DMS79 (cell line): ENCODE measurements around the gene NTM.

Experiments
- DNase-seq: peaks from one replicate; lab custom pipeline; 2025; lab: John Stamatoyannopoulos, UW

NTM gene

DNA sequence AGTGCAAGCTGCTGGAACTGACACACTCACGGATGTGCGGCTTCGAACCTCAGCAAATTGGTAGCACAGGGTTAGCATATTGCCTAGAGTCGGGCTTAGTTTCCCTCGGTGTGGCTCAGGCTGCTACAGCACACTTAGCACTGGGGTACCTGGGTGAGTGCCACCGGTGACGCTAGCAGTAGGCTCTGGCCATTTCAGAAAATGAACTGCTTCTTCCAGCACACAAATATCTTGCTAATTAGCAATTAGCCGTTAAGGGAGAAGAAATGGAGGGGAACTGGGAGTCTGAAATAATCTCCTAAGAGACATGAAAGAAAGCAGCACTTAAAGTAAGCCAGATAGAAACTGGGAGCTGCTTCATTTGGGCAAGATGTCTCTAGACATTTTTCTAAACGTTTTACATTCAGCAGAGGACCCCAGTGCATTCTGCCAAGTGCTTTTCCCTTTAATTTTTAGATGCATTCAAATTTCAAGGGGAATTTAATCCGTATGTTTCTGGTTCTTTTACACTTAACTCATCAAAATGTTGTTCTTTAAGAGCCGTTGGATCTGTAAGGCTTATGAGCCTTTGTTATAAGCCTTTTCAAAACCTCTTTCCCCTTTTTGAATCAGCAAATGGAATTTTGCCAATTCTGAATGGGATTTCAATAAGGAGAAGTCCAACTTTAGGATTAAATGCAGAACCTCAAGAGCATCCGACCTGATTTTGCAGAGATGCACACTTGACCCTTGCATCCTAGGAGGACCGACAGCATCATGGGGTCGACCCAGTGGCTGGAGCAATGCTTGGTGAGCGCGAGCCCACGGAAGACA is 708.1 kb downstream of the NTM start:
- DNase-seq, result peak; percentile 28

DNA sequence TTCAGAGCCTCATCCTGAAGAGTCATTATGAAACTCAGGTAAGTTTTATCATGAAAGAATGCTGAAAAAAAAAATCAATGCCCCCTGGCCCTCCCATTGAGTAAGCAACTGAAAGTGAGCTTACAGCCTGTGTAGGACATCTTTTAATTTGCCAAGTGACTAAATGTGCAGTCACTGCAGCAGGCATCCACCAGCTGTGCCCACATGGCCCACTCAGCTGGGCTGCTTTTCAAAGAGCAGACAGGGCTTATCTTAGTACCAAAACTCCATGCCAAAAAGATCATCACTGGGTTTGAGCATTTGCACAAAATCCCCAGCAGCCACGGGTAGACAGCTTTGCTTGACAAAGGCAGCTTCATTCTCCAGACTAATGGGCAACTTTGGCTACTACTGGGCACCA is 709.7 kb downstream of the NTM start:
- no peak for DNase-seq

DNA sequence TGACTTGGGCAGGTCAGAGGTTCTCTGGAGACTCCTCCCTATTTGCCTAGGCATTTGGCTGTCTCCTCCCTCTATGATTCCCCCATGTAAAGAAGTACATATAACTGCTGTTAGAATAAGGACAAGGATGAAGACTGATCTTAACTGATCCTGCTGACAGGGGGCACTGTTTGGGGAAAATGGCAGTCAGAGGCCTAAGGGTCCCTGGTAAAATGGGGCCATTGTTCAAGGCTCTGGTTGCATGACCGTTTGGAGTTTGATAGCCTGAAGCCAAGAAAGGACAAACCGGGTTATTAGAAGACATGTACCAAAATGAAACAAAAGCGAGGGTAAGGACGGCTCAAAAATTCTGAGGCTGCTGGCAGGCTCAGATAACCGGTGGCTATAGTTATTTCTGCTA is 712.2 kb downstream of the NTM start:
- no peak for DNase-seq

DNA sequence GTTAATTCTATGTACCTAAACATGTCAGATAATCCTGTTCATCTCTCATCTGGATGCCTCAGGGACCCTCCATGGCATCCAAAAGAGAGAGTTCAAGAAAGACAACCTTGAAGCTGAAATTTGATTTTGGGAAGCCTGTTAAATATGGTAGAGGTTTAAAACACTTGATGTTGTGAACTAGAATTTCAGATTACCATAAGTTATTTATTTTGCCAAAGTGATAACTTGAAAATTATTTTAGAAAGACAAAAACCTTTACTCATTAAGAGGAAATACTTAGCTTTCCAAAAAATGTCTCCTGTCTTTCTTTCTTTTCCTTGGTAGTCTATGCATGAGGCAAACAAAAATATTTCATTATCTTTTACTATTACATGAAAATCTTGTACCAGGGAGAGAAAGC is 714.0 kb downstream of the NTM start:
- DNase-seq, result no peak

DNA sequence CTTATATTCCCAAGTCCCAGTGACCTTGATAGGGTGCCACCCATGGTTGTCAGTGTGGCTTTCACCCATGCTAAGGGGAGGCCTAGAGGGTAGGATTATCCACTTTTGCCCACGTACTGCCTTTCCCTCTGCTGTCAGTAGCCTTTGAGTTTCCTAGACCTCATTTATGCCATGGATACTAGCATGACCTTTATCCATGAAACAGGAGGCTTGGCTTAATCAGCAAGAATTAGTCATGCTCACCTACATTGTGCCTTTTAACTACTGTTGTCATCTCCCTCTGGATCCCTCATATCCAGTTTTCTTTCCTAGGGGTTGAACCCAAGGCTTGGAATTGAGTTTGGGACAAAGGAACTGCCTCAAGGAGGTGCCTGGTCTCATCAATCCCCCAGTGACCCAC is 716.7 kb downstream of the NTM start:
- no peak for DNase-seq

DNA sequence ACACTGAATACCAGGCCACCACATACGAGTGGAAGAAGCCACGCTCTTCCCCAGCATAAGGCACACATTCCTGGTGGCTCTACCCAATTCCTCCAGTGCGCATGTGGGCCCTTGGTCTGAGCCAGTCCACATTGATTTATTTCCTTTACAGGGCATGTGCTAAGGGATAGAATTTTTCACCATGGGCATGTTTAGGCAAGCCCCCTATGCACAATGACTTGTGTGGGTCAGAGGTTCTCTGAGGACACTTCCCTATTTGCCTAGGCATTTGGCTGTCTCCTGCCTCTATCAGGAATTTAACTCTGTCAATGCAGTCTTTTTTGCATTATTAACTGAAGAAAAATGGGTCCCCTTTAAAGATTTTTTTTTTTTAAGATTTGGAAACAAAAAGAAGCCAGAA is 718.1 kb downstream of the NTM start:
- DNase-seq, result no peak

DNA sequence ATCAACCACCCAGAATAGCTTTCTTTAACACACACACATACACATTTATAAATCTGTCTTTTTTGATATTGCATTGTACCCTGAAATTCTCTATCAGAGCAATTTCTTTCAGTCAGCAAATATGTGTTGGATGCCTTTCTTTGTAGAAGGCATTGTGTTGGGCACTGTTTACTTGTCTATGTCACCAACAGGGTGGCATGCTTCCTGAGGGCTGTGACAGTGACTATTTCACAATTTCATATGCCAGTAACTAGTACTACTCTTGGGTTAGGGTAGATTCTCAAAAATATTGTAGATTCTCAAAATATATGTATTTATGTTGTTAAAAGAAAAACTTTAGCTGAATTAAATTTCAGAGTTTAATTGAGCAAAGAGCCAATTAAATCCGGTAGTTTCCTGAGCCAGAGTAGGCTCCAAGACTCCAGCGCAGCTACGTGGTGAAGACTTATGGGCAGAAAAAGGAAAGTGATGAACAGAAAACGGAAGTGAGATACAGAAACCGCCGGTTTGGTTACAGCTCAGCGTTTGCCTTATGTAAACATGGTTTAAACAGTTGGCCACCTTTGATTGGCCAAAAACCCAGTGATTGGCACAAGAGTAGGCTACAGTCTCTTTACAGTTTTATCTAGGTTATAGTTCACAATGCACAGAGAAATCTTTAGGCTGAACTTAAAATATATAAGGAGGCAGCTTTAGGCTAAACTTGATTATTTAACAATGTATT is 723.3 kb downstream of the NTM start:
- DNase-seq, result no peak

DNA sequence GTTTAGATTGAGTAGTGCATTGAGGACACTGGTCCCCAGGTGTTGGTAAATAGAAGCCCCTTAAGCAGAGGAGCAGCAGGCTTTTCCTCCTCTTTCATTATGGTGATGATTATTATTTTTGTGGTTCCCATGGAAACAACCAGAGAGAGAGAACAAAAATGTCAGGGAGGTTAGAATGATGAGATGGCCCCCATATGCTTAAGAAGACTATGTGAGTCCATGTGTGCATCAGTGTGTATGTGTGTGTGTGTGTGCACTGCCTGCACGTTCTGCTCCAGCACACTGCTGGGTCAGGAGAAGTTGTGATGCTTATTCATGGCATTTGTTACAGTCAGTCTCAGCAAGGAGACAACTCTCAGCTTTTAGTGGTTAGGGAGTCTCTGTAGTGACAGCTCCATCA is 724.2 kb downstream of the NTM start:
- no peak for DNase-seq

DNA sequence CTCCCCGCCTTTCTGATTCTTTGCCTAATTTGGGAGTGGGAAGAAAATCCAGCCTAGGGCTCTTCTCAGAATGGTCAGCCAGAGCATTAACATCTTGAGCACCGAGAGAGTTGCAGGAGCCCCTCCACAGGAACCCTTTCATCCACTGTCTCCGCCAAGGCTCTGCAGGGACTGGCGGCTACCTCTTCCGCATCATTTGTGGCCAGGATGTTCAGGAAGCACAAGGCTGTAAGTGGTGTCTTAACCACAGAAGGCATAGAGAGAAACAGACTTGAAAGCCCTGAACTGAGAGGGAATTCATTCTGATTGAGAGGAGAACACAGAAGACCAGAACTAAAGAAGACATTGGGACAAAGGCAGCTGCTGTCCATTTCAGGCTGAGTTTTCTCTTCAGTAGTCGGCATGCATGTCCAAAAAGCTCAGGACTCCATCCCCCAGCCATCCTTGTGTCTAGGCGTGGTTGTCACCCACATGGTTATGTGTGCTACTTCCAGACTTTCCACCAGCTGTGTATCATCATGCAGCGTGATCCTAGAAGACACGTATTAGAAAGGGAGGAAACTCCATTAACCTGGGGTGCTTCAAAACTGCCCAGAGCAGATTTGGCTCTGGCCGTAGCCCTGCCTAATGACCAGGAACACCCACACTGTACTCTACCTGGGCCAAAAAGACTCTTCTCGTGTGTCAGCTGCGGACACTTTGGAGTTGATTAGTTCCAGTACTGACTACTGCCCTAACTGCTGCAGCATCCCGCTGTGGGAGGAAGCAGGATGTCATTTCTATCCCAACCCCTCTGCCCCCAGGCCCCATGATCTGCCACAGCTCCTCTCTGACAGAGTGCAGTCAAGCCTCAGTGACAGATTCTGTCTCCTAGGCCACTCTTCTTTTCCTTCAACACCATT is 725.1 kb downstream of the NTM start:
- no peak for DNase-seq

DNA sequence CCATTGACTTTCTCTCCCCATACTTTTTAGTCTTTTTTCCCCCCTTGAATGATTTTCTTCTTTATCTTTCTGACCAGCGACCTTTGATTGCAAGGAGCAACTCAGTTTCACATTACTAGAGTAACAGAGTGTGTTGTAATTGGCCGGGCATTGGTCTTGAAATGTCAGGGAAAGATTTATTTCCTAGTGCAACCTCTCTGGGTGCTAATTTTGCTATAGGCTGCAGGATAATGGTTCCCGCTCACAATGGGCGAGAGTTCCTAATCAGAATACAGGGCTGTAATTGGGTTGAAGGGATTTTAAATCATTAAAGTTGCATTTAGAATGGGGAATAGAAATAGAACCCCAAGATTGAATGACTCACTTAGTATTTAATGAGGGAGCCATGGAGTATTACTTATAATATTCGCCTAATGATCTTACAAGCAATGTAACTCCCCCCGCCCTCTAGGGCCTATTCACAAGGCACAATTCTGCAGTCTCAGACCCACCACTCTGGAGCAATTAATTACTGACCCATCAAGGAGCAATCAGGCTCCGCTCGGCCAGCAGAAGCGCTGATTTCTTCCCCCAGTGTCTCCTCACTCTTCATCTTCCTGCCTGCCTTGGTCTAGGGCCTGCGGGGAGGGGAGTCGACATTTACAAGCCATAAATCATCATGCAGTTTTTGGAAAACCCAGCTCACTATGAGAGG is 725.9 kb downstream of the NTM start:
- no peak for DNase-seq

DNA sequence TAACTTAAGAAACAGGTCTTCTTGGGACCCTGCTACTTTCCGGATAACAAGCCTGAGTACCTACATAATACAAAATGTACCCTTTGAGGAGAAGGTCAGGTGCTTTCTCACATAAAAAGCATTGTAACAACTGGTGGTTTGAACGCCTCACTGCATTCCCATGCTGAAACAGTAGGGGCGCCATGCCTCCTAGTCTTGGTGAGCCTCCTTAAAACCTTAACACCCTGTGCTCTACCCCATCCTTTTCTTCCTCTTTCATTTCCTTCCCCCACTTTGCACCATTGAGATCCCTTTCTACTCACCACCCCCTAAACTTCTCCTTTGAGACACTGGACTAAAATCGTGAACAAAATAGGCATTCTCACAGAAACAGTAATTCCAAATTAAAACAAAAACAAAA is 729.3 kb downstream of the NTM start:
- DNase-seq, result no peak

DNA sequence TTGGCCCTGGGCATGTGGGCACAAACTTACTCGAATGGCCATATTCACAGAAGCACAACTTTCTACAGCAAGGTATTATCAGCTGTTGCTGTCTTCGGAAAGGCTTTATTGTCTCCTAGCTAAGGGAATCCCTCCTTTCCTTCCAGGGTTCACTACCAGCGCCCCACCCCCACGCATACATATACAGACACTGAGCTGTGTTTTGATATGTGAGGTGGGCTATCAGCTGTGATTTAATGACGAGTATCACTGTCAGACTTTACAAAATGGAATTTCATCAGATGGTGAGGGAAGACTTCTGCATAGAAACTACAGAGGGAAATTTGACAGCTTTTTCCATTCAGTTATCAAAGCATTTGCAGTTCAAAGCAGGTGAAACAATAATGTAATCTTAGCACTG is 730.2 kb downstream of the NTM start:
- no peak for DNase-seq

DNA sequence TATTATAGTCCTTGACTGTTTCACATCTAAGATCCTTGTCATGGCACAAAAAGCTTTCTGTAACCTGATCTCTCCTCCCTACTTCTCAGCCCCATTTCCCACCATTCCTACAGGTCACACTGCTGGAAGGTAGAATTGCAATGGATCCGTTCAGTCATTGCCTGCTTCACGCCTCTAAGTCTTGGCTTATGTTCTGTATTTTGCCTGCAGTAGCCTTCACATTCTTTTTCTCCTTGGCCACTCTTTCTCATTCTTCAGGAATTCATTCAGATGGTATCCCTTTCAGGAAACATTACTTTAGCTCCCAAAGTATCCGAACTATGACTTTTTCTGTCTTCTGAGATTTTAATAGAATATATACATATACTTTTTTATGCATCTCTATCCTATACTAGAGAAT is 731.5 kb downstream of the NTM start:
- no peak for DNase-seq

DNA sequence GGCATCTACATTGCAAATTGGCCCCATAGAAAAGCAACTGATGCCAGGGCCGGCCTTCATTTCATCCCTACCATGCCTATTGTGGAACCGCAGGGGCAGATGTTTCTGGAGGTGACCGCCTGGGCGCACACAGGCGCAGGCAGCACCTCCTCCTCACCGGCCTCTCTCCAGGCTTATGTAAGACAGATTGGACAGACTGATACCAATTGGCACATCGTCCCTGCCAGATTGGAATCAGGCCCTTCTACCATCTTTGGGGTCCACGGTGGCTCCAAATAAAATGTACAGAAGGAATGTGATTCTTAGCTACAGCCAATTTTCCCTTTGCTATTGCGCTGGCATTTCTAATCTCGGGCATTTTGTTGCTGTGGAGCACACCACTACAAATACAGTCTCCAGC is 732.6 kb downstream of the NTM start:
- DNase-seq, result no peak

DNA sequence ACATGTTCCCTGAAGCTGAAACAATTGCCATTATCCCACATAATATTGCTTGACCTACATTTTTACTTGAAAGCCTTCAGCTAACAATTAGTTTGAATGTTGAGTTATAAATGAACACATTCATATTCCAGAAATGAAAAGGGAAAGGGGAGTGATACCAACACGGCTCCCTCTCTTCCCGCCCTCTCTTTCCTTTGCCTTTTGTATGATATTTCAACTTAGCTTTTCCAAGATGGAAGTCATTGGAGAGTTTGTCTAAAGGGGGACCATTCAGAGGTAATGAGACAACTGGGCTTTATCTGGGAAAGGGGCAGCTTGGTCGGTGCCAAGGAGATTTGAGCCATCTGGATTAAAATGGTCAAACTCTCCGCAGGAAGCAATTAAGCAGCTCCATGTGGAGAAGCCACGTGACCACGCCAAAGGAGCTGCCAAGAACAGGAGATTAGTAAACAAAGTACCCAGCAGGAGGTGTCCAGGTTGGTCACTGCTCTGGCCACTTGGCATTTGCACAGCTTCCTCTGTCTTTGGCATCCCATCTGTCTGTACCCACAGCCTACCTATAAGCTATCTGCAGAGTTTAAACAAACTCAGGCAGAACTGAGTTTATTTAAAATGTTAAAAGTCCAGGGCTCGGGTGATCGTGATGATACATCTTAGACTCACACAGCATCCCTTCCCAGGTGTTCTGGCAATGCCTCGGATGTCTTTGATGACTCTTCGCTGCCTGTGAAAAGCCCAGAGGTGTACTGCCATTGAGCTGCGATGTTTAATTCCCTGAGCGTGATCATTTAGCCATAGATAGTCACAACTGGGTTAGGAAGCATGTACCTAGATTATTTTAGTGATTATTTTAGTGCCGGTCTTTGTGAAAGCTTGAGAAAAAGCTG is 735.9 kb downstream of the NTM start:
- no peak for DNase-seq

DNA sequence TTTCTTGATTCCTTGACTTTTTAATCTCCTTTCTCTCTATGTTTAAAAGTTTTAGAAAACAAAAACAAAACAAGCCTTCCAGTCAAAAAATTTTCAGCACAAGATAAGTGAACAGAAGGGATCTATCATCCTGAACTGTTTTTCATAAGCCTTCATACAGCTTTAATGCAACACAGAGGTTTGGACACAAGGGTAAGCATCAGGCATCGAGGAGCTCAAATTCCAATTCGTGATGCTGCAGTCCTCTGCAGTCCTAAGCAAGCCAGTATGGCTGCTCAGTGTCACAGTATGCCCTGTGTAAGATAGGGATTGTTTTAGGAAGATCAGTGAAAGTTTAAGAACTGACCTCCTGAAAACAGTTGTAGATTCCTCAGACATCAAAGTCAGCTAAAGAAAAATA is 740.9 kb downstream of the NTM start:
- DNase-seq, result no peak

DNA sequence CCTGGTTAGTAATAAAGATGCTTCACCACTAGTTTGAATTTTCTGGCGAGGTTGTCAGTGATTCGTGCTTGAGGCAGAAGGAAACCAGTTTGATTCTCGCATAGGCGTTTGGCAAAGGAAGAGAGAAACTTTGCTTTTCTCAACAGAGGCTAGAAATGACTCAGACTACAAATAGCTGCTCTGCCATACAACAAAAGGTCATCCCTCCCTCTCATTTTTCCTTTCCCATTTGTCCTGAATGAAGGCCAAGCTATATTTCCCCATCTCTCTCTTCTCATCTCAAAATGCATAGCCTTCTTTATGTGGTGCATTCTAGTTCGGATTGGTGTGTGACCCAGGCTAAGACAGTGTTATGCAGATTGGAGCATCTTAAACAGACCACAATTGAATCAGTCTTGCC is 741.4 kb downstream of the NTM start:
- no peak for DNase-seq

DNA sequence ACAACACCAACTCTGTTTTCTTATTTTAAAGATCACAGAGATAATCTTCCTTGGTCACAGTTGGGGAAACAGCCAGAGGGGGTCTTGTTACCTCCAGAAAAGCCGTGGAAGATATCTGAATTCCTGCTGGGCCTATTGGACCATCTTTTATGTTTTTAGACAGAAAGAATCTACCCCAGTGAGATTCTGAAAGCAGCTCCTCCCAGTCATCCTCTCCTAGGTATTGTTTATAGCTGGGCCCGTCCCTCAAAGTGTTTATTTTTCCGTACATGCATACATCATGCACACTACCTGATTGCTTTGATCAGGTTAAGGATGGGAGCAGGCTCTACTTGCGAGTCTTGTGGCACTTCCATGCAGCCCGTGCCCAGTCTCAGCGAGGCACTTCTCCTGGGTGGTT is 742.4 kb downstream of the NTM start:
- DNase-seq, result no peak

DNA sequence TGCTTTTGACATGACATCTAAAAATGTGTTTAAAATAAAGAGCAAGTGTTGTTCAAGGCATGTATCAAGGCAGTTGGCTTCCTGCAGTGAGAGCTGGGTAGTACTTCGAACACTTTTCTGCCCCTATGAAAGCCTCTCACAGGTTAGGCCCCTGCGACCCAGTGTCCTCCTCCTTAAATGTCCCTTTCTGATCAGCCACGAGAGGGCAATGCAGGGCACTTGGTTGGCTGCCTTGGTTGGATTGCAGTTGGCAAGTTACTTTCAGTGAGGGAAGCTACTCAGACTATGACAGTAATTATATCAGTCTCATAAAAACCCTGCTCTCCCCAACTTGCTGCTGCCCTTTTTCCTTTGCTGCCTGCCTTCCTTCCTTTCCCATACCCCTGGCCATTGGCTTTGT is 743.8 kb downstream of the NTM start:
- no peak for DNase-seq

DNA sequence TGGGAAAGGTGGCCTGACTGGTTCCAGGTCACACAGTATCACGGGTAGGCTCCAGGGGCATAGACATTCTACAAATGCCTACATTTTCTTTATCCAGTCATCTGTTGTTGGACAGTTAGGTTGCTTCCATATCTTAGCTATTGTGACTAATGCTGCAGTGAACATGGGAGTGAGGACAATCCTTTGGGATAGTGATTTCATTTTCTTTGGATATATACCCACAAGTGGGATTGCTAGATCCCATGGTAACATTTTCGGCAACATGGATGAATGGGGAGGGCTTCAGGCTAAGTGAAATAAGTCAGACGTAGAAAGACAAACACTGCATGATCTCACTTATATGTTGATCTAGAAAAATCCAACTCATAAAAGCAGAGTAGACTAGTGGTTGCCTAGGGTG is 744.3 kb downstream of the NTM start:
- DNase-seq, result no peak

DNA sequence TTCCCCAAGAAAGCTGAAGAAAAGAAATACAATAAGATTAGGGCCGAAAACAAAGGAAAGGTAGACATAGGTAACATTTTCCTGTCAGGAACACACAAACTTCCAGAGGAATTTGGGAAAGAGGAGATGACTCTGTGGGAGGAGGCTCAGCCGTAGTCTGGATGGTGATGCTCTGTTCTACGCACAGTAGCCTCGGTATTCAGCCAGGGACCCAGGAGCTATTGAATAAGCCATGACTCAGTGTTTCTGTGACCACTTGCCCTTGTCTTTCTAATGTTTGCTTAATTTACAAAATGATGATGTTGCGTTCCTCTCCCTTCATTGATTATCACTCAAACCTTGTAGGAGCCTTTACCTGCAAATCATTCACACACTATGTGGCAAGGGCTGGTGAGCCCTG is 745.0 kb downstream of the NTM start:
- no peak for DNase-seq
